Smooth muscle cell (in vitro differentiated cells): ENCODE data around the gene ZNF681. TPM values are rescaled to one million over a fixed set of nuclear protein-coding genes. Genes with fewer than 3 reads are reported as not detected.
"Not testable (repeated sequence)": the region's sequence is repeated elsewhere in the genome, so short reads cannot be mapped to it uniquely, and the experiment has no call there.

ENCODE experiments used
- DNase-seq: peaks from one replicate; lab custom pipeline; 2025; ENCODE audit not compliant: unreplicated experiment; lab: John Stamatoyannopoulos, UW
- H2AFZ ChIP-seq: fragments of 200-600 bp; sonication (generic); 2 replicates; pipeline ENCODE4 v1.6.0; 2016; ENCODE audit warnings: antibody characterized with exemption, low read depth, mild to moderate bottlenecking
- H3F3A ChIP-seq: fragments of 200-600 bp; sonication (generic); 2 replicates; pipeline ENCODE4 v1.6.0; 2017; ENCODE audit warnings: antibody characterized with exemption, low read depth
- H3K27ac ChIP-seq: fragments of 200-600 bp; sonication (generic); 2 replicates; pipeline ENCODE4 v1.5.1; 2016; ENCODE audit warnings: low read depth, mild to moderate bottlenecking
- H3K27me3 ChIP-seq: fragments of 200-600 bp; sonication (generic); 2 replicates; pipeline ENCODE4 v1.6.1; 2016; ENCODE audit warnings: low read depth, mild to moderate bottlenecking
- H3K36me3 ChIP-seq: fragments of 200-600 bp; sonication (generic); 2 replicates; pipeline ENCODE4 v1.5.1; 2016; ENCODE audit warnings: low read depth
- H3K4me1 ChIP-seq: fragments of 200-600 bp; sonication (generic); 2 replicates; pipeline ENCODE4 v1.5.1; 2016; ENCODE audit warnings: low read depth
- H3K4me2 ChIP-seq: fragments of 200-600 bp; sonication (generic); 2 replicates; pipeline ENCODE4 v1.6.0; 2016; ENCODE audit warnings: mild to moderate bottlenecking
- H3K4me3 ChIP-seq: fragments of 200-600 bp; sonication (generic); 2 replicates; pipeline ENCODE4 v1.5.1; 2016; ENCODE audit warnings: mild to moderate bottlenecking
- H3K79me2 ChIP-seq: fragments of 200-600 bp; sonication (generic); 2 replicates; pipeline ENCODE4 v1.6.0; 2016; ENCODE audit warnings: low read depth, mild to moderate bottlenecking
- H3K9ac ChIP-seq: fragments of 200-600 bp; sonication (generic); 2 replicates; pipeline ENCODE4 v1.6.0; 2016; ENCODE audit warnings: low read depth
- H3K9me3 ChIP-seq: fragments of 200-600 bp; sonication (generic); replicated peaks from 2 replicates; pipeline ENCODE4 v1.5.1; 2016; ENCODE audit warnings: low read depth
- H4K20me1 ChIP-seq: fragments of 200-600 bp; sonication (generic); 2 replicates; pipeline ENCODE4 v1.6.0; 2016; ENCODE audit warnings: low read depth
- WGBS: methylation state at CpG from one replicate; pipeline ENCODE4 v1.1.7; 2016; ENCODE audit warnings: low lambda C conversion rate; 5-methylcytosine and 5-hydroxymethylcytosine counted together
- polyA plus RNA-seq: library from polyadenylated mRNA; unstranded; fragments of >200 nt; fragmentation: Nextera tagmentation; extraction: Ambion mirVana; gene quantifications from 2 replicates; pipeline ENCODE4 v1.2.1, GENCODE V29; 2016
- total RNA-seq: library from RNA; depleted of rRNA; stranded (reverse); fragments of >200 nt; gene quantifications from 2 replicates; pipeline ENCODE4 v1.2.3, GENCODE V29; 2014
- TF ChIP-seq, protein P1 (sequence below): fragments of 200-600 bp; sonication (generic); IDR thresholded peaks from 2 replicates; pipeline ENCODE4 v1.5.1; 2017; ENCODE audit warnings: borderline replicate concordance, mild to moderate bottlenecking, antibody characterized with exemption; ENCODE audit not compliant: insufficient read depth, poor library complexity, severe bottlenecking

The ZNF681 gene
- total and polyA plus RNA-seq, 2 experiments from 2014 or later, result 0.08 to 14.1 TPM

GRCh38 chr19:23779645-23780044, 21.0 kb upstream of the ZNF681 start:
- H3K4me2 ChIP-seq, result no peak overlapping the region
- H3K9ac ChIP-seq, result no peak overlapping the region
- H3K79me2 ChIP-seq, result peaks cover 4% of the 10 kb centered on the region
- no peaks in the 10 kb centered on the region for H3K27me3 ChIP-seq
- no peak for DNase-seq
- H3K27ac ChIP-seq, result no peak overlapping the region
- H3K4me3 ChIP-seq, result no peak overlapping the region
- H3K36me3 ChIP-seq, result no peaks in the 10 kb centered on the region
- H3K9me3 ChIP-seq, result no peaks in the 10 kb centered on the region
- no peaks in the 10 kb centered on the region for H4K20me1 ChIP-seq
- WGBS, result 98% methylated on average over 7 of the region's 7 CpGs
- TF ChIP-seq, protein P1, sequence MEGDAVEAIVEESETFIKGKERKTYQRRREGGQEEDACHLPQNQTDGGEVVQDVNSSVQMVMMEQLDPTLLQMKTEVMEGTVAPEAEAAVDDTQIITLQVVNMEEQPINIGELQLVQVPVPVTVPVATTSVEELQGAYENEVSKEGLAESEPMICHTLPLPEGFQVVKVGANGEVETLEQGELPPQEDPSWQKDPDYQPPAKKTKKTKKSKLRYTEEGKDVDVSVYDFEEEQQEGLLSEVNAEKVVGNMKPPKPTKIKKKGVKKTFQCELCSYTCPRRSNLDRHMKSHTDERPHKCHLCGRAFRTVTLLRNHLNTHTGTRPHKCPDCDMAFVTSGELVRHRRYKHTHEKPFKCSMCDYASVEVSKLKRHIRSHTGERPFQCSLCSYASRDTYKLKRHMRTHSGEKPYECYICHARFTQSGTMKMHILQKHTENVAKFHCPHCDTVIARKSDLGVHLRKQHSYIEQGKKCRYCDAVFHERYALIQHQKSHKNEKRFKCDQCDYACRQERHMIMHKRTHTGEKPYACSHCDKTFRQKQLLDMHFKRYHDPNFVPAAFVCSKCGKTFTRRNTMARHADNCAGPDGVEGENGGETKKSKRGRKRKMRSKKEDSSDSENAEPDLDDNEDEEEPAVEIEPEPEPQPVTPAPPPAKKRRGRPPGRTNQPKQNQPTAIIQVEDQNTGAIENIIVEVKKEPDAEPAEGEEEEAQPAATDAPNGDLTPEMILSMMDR, result no peak
- no peaks in the 10 kb centered on the region for H3F3A ChIP-seq
- H3K4me1 ChIP-seq, result no peaks in the 10 kb centered on the region
- H2AFZ ChIP-seq, result no peak overlapping the region

DNA sequence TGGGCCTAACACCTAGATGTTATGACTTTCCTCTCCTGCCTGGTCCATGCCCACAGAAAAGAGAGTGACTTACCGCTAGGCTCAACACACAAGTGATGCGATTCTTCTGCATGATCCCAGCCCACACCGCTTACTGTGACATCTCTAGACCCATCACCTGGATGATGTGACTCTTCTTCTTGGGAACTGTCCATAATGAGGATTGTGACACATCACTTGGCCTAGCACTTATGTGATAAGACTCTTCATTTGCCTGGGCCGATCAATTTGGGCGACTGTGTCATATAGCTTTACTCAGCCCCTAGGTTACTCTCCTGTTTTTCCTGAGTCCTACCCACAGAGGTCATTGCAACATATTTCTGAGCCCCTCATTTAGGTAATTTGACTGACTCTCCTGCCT, 19.9 kb upstream of the ZNF681 start:
- Histone ChIP-seq H3K9me3 (no peaks in the 10 kb centered on the region), H4K20me1 (no peaks in the 10 kb centered on the region), H3K4me3 (no peak overlapping the region), H3F3A (no peaks in the 10 kb centered on the region), H3K4me1 (no peaks in the 10 kb centered on the region), H2AFZ (no peak overlapping the region), H3K27ac (no peak overlapping the region), H3K27me3 (no peaks in the 10 kb centered on the region), H3K4me2 (no peak overlapping the region), H3K36me3 (no peaks in the 10 kb centered on the region), H3K9ac (no peak overlapping the region), H3K79me2 (peaks cover 4% of the 10 kb centered on the region)
- no peak for DNase-seq
- WGBS, result over 99% methylated on average over 5 of the region's 5 CpGs
- TF ChIP-seq, protein P1, result no peak

DNA sequence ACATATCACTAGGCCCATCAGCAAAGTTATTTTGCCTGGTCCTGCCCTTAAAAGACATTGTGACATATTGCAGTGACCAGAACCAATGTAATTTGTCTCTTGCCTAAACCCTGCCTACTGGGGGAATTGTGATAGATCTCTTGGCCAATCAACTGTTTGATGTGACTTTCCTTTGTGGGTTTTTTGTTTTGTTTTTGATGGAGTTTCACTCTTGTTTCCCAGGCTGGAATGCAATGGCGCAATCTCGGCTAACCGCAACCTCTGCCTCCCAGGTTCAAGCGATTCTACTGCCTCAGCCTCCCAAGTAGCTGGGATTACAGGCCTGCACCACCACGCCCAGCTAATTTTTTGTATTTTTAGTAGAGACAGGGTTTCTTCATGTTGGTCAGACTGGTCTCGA, 19.3 kb upstream of the ZNF681 start:
- not testable (repeated sequence) for H3K4me2 ChIP-seq, H3K9me3 ChIP-seq, H3K27me3 ChIP-seq, H2AFZ ChIP-seq, H3K79me2 ChIP-seq, H3F3A ChIP-seq, H4K20me1 ChIP-seq, H3K4me1 ChIP-seq, DNase-seq, H3K9ac ChIP-seq, H3K27ac ChIP-seq, H3K36me3 ChIP-seq, H3K4me3 ChIP-seq
- WGBS, result 94% methylated on average over 6 of the region's 6 CpGs

DNA sequence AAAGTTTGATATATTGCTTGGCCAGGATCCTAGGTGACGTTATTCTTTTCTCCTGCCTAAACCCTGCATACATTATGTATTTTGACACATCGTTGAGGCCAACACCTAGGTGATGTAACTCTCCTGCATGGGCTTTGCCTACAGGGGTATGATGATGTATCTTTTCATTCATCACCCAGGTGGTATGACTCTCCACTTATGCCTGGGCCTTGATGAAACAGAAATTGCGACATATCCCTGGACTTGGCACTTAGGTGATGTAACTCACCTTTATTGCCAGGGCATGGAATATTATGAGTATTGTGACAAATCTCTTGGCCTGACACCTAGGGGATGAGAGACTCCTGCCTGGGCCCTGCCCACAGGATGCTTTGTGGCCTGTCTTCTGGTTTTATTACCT, 18.5 kb upstream of the ZNF681 start:
- Histone ChIP-seq H3K36me3 (no peaks in the 10 kb centered on the region), H4K20me1 (no peaks in the 10 kb centered on the region), H3K27me3 (no peaks in the 10 kb centered on the region), H3K4me1 (no peaks in the 10 kb centered on the region), H3K9me3 (no peaks in the 10 kb centered on the region), H2AFZ (no peak overlapping the region), H3K4me2 (no peak overlapping the region), H3F3A (no peaks in the 10 kb centered on the region), H3K79me2 (peaks cover 4% of the 10 kb centered on the region), H3K9ac (no peak overlapping the region), H3K27ac (no peak overlapping the region), H3K4me3 (no peak overlapping the region)
- no peak for DNase-seq
- WGBS, result 61% methylated on average over 3 of the region's 3 CpGs
- TF ChIP-seq, protein P1, result no peak
